HG02852 (cell line): Measurements from ENCODE around the gene VPREB3.

Experiments
- ATAC-seq: cut with Tn5 transposase; IDR thresholded peaks from one replicate; pipeline ENCODE4 v1.9.1; 2021; ENCODE audit warnings: mild to moderate bottlenecking, moderate library complexity; ENCODE audit not compliant: unreplicated experiment

The VPREB3 gene

DNA sequence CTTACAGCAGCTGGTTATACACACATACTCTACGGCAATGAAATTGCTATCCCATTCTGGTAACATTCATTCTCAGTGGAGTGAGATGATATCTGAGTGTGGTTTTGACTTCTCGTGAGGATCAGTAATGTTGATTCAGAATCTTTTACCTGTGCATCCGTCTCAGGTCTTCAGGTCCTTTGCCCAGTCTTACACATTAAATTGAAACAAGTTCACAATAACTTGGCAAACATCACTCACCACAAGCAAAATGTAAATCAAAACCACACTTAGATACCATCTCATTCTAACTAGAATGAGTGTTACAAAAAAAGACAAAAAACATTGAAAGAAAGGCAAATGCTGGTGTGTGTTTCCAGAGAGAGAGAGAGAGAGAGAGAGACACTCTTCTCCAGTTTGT lies 49.4 kb downstream of the VPREB3 start:
- no peak for ATAC-seq

GRCh38 chr22:23704062-23704461 lies 50.2 kb downstream of the VPREB3 start:
- ATAC-seq, result no peak
